GM19240 (cell line): ENCODE data around the gene PRPF40A.

ENCODE experiments used
- DNase-seq: peaks from one replicate; pipeline ENCODE4 v3.0.0; 2011; ENCODE audit warnings: low spot score; ENCODE audit not compliant: insufficient read length

Gene PRPF40A

GRCh38 chr2:152718076-152718908 lies 1.0 kb upstream of the PRPF40A start, which contains the start of gene ARL6IP6:
ARL6IP6 (plus strand) TSS chr2:152718620; CDS start chr2:152718625, 5 bp downstream.
- DNase-seq, result peak; percentile 29

- no peak for DNase-seq
Observed at GRCh38 chr2:152716805-152717227, 445 bp downstream of the PRPF40A start.

GRCh38 chr2:152715854-152716428 lies 1.3 kb downstream of the PRPF40A start:
- DNase-seq, result peak; percentile 2

- no peak for DNase-seq
Observed at GRCh38 chr2:152715112-152715511, 2.1 kb downstream of the PRPF40A start.

GRCh38 chr2:152710713-152711112 lies 6.5 kb downstream of the PRPF40A start:
- no peak for DNase-seq

GRCh38 chr2:152708742-152709141 lies 8.5 kb downstream of the PRPF40A start:
- no peak for DNase-seq

- no peak for DNase-seq
Observed at GRCh38 chr2:152706477-152707021, 10.7 kb downstream of the PRPF40A start.

- DNase-seq, result no peak
Observed at GRCh38 chr2:152701198-152701597, 16.1 kb downstream of the PRPF40A start.

GRCh38 chr2:152696476-152696875 lies 20.8 kb downstream of the PRPF40A start:
- DNase-seq, result no peak

- DNase-seq, result no peak
Observed at GRCh38 chr2:152695763-152696162, 21.5 kb downstream of the PRPF40A start.

- no peak for DNase-seq
Observed at GRCh38 chr2:152694161-152694661, 23.1 kb downstream of the PRPF40A start.

- peak; percentile 1 for DNase-seq
Observed at GRCh38 chr2:152693033-152693432, 24.2 kb downstream of the PRPF40A start.

GRCh38 chr2:152686321-152686720 lies 30.9 kb downstream of the PRPF40A start:
- DNase-seq, result no peak

GRCh38 chr2:152683400-152683799 lies 33.9 kb downstream of the PRPF40A start:
- DNase-seq, result no peak

GRCh38 chr2:152682663-152683062 lies 34.6 kb downstream of the PRPF40A start:
- no peak for DNase-seq

- no peak for DNase-seq
Observed at GRCh38 chr2:152678808-152679207, 38.5 kb downstream of the PRPF40A start.

GRCh38 chr2:152676461-152676860 lies 40.8 kb downstream of the PRPF40A start:
- no peak for DNase-seq

GRCh38 chr2:152674334-152674733 lies 42.9 kb downstream of the PRPF40A start:
- no peak for DNase-seq

- no peak for DNase-seq
Observed at GRCh38 chr2:152664725-152665124, 52.5 kb downstream of the PRPF40A start.

GRCh38 chr2:152661076-152661475 lies 56.2 kb downstream of the PRPF40A start:
- no peak for DNase-seq

- DNase-seq, result no peak
Observed at GRCh38 chr2:152658221-152658620, 59.0 kb downstream of the PRPF40A start.

- no peak for DNase-seq
Observed at GRCh38 chr2:152657043-152657442, 60.2 kb downstream of the PRPF40A start.
